Right kidney (tissue), 1 donor: Measurements from ENCODE around the gene ELK4.

Experiments
- DNase-seq: peaks from one replicate; pipeline ENCODE4 v3.0.0-alpha.2; 2016

ELK4 gene

GRCh38 chr1:205563927-205564441 is 67.8 kb downstream of the ELK4 start:
- no peak for DNase-seq

DNA sequence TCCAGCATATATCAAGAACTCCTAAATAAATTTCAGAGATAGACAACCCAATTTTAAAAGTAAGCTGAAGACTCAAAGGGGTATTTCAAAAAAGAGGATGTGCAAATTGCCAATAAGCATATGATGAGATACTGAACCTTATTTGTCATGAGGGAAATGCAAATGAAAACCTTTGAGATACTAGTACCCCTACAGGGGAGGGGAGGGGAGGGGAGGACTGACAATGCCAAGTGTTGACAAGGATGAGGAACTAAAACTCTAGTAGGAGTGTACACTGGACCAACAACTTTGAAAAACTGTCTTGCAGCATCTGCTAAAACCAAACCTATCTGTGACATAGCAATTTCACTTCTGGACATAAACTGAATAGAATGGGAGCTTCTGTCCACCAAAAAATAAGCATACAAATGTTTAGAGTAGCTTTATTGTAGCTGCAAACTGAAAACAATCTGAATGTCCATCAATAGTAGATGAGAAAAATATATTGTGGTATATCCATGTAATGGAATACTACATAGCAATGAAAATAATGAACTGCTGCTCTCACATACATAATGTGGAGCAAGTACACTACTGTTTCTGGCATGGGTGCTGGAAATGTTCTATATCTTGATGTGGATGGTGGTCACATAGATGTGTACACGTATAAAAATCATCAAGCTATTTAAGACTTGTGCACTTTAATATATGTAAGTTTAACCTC is 70.2 kb downstream of the ELK4 start:
- DNase-seq, result no peak
